T-helper 9 cell (primary cell): Measurements from ENCODE around the gene CPXM2.
"Not testable (repeated sequence)": the region's sequence is repeated elsewhere in the genome, so short reads cannot be mapped to it uniquely, and the experiment has no call there.

ENCODE experiments used
- DNase-seq: peaks from one replicate; pipeline ENCODE4 v3.0.0-alpha.2; 2020

Gene CPXM2

DNA sequence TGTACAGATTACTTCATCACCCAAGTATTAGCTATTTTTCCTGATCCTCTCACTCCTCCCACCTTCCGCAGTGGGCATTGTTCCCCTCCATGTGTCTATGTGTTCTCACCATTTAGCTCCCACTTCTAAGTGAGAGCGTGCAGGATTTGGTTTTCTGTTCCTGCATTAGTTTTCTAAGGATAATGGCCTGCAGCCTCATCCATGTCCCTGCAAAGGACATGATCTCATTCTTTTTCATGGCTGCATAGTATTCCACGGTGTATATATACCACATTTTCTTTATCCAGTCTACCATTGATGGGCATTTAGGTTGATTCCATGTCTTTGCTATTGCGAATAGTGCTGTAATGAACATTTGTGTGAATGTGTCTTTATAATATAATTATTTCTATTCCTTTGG is 154.7 kb downstream of the CPXM2 start:
- not testable (repeated sequence) for DNase-seq

DNA sequence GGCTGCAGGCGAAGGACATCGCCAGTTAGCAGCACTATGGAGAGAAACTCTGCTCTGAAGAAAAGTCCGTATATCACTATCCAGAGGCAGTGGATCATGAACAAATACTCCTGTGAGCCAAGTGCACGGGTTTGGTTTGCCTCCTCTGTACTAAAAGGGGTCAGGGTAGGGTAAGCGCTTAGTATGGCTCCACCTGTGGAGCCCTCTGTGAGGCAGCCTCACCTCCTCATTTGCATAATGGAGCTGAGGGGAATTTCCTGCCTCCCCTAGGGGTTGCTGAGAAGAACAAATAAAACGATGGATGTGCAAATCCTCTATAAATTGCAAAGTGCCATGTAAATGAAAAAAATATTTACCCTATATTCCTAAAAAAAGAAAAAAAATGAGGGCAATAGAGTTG is 162.1 kb downstream of the CPXM2 start:
- DNase-seq, result no peak

DNA sequence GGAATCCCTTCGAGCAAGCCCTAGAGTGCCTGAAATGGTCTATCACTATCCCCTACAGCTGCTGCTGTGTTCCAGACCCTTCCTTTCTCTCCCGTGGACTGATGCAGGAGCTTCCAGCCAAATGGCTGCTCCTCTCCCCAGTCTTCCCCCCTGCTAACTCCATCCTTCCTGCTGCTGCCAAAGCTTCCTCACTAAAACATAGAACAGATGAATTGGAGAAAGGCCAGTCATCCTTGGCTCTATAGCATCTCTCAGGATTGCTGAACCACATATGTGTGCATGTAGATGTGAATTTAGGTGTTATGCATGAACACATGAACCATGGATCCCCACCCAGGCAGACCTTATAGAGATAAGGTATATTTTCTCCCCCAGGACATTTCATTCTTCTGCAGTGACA is 164.8 kb downstream of the CPXM2 start:
- DNase-seq, result no peak

DNA sequence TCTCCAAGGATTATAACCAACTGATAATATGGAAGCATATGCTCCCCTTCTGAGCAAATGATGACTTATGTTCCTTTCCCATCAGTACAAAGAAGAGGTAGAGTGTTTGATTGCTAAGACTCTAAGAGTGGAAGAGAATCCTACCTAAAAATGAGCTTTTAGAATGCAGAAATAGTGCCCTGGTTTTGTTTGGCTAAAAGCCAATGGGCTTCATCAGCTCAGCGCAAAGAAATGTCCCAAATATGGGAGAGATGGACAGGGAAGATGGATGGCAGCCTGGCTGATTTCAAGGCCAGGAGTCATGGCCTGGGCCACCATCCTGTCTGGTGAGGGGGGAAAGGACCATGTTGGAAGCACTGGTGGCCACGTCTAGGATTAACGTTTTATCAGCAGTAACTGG is 165.2 kb downstream of the CPXM2 start:
- no peak for DNase-seq

DNA sequence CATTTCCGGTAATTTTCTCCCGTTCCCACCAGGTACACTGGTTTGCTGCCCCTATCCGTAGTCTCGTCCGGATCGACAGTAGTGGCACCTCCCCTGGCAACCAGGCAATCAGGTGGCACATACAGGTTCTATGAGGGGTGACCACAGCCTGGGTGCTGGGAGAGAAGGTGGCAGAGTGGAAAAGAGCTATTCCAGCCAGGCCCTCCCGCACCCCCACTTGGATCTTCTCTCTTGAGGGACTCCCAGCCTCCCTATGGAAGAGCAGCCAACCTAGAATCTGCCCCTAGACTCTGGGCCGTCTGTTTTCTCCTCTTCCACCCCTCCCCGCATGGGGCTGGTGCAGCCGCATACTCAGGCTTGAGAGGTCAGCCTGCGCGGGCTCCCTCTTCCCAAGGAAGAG is 166.9 kb downstream of the CPXM2 start:
- DNase-seq, result no peak

DNA sequence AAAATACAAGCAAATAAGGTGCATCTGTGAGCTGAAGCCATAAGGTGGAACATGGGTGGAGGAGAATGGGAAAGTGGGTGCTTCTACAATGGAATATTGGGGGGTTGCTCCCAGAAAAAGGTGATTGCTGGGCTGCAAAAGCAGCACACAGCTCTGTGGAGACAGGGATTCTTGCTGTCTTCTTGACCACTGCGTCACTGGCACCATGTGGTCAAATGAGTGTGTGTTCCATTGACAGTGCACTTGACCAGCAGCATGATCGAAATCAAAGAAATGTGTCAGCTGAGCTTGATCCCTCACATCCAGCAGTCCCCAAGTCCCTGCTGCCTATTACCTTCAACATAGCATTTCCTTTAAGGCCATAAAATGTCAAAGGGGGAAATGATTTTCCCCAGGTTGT is 169.3 kb downstream of the CPXM2 start:
- no peak for DNase-seq

DNA sequence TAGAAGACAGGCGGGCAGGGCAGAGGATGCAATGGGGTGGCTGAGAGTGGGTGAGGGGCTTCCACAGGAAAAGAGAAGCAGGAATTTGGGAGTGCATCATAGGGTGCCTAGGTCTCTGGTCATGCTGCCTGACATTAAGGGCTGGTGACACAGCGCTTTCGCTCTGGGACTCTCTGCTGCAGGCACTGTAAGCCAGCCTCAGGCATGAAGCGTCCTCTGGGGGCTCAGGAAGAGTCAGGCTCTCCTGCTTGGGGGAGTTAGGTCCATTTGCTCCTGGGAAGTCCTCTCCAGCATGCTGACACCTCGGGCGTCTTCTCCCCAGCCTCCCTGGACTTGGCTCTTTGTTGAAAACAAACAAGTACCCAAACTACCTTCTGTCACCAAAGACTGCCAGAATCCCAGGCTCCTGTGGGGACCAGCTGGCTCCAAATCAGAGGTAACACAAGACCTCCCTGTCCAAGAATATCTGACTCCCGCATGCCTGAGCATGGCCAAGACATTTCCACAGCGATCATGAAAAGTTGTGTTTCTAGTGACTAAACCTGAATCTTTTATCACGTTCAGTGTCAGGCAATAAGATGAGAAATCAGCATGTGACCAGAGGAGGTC is 170.1 kb downstream of the CPXM2 start:
- no peak for DNase-seq

DNA sequence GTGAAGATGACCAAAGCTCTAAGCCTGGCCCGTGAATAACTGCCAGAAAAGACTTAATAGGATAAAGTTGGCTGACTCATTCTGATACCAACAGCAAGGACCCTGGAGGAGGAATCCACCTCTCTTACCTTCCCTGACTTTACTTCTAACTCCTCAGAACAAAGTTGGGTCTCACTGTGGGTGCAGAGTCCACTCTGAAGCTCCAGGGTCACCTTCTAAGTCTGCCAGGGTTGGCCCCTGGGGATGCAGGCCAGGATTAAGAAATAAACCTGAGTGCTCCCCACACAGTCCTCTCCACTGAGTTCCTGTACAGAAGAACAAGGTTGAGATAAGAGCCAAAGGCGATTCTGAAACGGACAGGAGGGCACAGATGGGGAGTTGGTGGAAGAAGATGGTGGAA is 171.1 kb downstream of the CPXM2 start:
- DNase-seq, result no peak

DNA sequence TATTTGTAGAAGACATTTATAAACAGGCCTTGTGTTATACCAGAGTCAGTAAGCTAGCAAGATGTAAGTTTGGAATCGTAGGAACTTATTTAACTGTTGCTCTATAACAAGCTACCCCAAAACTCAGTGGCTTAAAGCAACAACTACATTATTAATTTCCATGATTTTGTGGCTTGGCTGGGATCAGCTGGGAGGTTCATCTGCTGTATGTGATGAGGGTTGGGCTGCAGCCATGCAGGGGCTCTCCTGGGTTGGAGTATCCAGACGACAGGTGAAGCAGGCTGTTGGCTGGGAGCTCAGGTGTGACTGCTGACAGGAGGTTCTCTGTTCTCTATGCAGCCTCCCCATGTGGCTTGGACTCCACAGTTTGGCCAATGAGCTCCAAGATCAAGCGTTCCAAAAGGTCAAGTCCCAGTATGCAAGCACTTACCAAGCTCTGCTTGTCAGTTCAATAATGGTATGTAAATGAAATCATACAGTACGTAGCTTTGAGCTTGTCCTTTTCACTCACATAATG is 173.0 kb downstream of the CPXM2 start:
- no peak for DNase-seq

DNA sequence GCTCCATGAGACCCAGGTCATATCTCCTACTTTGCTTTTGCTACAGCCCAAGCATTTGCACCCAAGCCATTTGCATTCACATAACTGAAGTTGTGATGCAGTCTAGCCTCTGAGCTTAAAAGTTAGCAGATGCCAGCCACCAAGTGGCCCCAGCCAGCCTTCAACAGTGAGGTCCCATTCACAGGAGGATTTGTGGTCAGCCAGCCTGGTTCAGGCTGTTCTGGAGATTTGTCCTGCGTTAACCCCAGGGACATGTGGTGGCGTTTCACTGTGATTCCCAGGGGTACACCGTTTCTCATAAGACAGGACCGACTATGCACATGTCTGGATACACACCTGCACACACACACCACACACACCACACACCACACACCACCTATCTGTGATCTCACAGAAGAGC is 174.3 kb downstream of the CPXM2 start:
- DNase-seq, result no peak

DNA sequence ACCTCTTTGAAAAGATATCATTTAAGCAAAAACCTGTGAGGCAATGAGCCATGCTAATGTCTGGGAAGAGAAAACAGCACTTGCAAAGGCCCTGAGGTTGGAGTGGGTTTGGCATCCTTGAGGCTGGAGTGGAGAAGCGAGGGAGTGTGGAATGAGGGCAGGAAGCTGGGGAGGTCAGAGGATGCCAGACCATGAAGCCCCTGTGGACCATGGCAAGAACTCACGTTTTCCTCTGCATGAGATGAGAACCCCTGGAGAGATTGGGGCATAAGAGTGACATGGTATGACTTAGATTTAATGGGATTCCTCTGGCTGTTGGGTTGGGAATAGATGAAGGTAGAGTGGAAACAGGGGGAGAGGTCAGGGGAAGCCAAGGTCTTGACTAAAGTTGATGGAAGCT is 176.1 kb downstream of the CPXM2 start:
- no peak for DNase-seq

DNA sequence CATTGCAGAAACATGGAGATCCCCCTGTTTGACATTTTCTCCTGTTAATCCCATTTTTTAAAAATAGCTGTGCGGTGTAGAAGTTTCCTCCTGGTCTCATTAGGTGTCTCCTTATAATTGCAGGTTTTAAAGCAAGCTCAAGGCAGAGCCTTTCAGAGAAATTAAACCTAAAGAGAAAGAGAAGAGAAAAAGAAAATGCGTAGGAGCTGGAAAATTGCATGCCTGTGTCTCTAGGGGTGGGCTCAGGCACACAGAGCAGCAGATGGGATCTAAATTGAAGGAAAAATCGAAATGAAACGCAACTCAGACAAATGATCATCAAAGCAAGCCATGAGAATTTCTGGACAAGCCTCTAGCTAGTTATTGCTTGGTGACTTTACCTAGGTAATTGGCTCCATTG is 185.4 kb downstream of the CPXM2 start:
- no peak for DNase-seq

DNA sequence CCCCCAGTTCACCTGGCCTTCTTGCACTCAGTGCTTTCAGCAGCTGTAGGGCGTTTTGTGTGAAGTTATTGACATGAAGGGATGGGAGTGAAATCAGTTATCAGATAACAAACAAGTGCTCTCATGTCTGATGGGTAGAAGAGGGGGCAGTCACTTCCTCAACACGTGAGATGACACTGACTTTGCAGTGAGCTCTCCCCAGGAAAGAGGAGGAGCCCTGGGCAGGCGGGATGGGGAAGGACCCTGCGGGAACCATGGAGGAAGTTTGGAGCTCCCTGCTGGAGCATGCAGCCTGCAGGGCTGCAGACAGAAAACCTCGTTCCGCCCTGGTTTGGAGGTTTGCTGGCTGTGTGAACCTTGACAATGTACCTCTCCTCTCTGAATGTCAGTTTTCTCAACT is 186.8 kb downstream of the CPXM2 start:
- no peak for DNase-seq

DNA sequence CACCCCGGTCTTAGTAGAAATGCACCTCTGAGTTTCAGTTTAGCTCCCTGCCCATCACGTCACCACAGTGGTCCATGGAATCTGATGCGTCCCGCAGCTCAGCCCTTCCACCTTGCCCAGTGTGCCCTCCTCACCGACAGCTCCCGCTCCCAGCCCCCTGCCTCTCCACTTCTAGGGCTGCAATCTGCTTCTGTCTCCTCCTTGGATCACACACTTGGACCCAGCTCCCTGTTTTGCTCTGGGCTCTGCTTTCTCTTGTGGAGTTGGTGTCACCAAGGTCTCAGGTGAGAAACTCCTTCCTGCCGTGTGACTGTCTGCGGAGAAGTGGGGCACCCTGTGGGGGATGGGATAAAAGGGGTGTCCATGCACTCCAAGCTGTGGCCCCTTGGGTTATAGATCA is 187.5 kb downstream of the CPXM2 start:
- DNase-seq, result no peak

DNA sequence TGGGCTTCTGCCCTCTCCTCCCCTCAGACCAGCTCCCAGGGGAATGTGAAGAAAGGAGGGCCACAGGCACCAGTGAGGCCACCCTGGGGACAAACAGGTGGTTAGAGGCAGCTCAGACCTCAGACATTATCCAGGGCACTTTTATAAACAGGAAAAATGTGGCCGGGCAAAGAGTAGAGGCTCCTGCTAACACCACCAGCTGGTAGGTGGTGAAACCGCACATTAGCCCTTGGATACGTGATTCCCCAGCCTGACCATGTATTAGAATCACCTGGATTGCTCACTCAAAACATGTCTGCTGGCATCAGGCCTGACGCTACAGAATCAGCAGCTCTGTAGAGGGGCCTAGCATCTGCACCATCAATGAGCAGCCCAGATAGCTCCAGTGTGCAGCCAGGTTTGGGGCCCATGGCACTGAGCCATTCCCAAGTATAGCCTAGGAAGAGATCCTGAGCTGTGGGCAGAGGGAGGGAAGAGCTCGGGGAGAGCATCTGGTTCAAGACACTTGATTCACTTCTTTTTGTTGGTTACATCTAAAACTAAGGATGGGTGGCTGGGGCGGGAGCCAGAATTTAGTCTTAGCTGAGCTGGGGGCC is 188.3 kb downstream of the CPXM2 start:
- no peak for DNase-seq
